ENCODE data around the gene TRPM2.

The TRPM2 gene

DNA sequence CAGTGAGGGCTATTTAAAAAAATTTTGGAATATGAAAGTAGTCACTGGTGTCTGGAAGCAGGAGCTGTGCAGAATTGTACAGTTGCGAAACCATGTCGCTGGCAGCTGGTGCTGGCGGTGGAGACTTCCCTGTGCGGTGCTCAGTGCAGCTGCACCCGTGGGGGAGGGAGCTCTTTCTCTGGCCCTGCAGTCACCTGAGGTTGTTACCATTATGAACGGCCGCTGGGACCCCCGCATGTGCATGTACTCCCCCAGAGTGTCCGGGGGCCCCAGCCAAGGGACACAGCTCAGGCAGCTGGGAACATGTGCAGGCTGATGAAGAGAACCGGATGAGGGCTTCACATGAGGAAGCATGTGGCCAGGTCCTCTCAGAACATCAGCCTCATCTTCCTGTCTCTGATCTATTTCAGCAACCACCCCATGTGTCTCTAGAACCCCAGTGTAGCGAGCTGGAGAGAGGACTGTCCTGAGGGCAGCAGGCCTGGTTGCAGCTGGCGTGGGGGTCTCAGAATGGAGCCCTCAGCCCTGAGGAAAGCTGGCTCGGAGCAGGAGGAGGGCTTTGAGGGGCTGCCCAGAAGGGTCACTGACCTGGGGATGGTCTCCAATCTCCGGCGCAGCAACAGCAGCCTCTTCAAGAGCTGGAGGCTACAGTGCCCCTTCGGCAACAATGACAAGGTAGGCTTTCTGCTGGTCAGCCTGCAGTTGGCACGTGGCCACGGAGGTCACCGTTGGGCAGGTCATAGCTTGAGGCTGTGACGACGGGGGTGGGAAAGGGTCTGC, at the start of gene TRPM2:
Gene TRPM2, plus strand, starts transcription at position 431 of the 780 bp plus-strand sequence. Its CDS starts 80 bp downstream, at position 511.
- no peak for DNase-seq

DNA sequence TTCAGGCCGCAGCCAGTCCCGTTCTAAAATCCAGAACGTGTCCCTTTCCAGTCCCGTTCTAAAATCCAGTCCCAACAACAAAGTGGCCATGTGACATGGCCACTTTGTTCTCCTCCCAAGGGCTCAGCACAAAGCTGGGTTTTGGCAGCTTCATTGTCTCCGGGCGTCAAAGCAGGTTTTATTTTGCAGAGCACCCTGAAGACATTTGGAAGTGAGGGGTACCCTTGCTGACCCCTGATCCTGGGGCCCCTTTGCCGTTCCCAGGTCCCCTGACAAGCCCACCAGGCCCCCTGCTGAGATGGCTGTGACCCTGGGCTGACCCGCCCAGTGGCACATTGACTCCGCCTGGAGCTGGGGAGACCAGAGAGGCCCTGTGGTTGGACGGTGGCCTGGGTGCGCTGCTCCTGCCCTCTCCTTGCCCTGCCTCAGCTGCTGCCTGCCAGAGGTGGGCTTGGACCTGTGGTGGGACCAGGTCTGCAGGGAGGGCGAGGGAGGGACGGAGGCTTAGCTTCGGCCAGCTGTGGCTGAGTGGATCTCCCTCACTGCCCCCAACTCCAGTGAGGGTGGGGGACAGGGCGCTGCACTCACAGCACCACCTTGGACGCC, 49.3 kb upstream of the TRPM2 start:
- DNase-seq = no peak

DNA sequence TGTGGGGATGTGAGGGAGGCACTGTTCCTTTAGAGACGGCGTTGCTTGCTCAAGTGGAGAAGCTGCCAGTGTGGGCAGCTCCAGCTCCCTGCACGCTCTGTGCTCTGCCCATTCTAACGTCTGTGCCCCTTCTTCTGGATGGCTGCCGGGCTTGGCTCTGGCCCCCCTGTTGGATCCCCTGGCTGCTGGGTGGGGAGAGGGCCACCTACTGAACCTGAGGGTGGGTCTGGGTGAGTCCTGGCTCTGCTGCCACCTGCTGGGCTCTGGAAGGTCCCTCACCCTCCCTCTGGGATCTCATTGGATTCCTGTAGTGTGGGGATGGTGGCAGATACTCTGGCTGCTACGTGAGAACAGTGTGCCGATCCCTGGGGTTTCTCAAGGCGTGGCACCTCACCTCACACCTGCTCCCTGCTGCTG, 48.5 kb upstream of the TRPM2 start:
- no peak for DNase-seq

DNA sequence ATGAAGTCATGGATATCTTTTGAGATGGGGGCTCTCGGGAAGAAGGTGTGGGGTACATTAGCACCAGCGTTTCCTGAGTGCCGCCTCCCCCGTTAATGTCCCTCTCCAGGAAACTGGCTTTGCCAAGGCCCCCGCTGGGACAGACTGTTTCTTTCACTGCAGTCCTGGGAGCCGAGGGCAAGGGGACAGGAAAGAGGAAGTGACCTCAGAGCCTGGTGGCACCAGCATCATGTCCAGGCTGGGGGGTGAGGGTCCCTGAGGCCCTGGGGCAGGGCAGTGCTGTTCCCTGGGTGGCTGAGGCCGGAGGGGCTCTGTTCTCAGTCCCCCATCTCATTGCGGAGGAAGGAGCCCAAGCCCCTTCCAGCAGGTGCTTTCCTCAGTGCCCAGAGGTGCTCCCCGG, 47.7 kb upstream of the TRPM2 start:
- DNase-seq = no peak

DNA sequence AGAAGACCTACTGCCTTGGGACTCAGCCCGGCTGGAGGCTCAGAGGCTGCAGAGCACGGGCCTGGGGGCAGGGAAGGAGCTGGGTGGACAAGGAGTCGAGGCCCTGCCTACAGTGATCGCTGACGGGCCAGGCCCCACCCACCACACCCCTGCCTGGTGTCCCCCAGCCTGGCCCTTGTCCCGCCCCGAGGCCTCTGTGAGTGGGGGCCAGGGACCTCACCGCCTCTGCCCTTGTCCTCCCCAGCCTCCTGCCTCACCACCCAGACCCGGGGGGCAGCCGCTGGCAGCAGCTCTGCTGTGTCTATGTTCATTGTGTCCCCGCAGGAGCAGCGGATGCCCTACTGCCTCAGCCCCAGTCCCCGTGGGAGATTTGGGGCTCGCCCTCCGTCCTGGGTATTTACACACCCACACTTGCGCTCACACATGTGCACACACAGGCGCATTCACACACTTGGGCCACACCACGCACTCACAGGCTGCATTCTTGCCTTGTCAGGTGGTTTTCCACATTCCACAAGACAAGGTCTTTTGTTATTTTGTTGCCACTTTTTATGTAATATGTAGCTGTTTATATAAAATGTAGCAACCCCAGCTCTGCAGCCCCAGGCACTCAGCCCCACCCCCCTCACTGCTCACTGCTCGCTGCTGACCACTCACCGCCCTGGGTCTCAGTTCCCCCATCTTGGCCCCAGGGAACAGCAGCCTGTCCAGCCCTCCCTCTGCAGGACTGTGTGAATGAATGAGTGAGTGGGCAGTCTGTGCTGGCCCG, 46.3 kb upstream of the TRPM2 start:
- DNase-seq = no peak

DNA sequence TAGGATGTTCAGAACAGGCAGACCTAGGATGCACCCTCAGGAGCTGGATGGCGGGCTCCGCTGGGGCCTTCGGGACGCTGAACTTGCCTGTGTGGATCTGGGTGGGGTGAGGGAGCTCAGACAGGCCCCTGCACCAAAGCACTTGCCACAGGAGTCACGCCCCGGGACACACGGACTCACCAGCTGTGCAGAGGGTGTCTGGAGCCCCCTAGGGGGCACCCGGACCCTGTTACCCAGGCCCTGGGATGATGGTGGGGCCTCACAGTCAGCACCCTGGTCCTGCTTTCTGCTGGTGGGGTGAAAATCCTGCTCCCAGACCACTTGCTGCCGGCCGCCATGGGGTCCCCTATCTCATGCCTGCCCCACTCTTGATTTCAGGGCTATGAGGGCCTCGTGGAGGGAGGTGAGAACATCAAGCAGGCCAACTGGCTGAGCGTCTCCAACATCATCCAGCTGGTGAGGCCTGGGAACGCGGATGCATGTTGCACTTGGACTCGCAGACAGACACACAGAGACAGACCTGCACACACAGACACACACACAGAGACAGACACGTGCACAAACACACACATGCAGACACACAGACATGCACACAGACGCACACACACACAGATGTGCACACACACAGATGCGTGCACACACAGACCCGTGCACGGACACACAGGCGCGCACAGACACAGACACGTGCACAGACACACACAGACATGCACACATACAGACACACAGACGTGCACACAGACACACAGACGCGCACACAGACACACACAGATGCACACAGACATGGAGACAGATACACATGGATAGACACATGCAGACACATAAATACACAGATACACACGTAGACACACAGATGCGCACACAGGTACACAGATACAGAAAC, 42.6 kb upstream of the TRPM2 start:
- no peak for DNase-seq

DNA sequence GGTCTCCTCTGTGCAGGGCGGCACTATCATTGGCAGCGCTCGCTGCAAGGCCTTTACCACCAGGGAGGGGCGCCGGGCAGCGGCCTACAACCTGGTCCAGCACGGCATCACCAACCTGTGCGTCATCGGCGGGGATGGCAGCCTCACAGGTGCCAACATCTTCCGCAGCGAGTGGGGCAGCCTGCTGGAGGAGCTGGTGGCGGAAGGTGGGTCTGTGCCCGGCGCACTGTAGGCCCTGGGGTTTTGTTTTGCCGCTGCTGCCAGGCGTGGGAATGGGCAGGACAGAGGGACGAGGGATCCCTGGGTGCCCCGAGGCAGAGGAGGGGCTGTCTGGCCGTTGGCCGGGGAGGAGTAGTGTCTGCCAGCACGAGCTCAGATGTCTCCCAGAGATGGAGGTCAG, 41.3 kb upstream of the TRPM2 start:
- no peak for DNase-seq

DNA sequence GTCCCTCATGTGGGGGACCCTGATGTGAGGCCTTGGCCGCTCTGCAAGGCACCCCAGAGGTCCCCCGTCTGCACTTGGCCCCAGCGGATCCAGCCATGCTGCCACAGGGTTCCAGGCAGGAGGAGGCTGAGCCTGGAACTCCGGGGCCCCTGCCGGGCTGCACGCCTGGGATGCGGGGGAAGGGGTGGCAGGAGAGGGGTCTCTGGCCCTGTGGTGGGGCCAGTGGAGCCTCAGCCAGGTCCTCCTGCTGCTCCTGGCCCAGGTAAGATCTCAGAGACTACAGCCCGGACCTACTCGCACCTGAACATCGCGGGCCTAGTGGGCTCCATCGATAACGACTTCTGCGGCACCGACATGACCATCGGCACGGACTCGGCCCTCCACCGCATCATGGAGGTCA, 40.7 kb upstream of the TRPM2 start:
- no peak for DNase-seq

DNA sequence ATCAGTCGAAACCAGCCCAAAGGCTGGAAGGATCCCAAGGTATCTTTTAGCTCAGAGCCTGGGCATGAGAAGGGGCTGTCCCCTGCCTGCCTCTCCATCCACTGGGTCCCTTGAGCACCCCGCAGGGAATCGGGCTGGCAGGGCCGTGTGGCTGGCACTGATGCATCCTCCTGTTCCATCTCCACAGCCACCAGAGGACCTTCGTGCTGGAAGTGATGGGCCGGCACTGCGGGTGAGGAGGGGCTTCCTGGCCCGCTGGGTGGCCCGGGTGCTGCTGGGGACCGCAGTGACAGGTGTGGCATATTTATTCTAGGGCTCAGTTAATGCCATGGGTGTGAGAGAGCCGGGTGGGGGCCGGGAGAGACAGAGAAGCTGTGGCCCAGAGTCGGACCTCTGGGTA, 40.0 kb upstream of the TRPM2 start:
- DNase-seq = no peak

DNA sequence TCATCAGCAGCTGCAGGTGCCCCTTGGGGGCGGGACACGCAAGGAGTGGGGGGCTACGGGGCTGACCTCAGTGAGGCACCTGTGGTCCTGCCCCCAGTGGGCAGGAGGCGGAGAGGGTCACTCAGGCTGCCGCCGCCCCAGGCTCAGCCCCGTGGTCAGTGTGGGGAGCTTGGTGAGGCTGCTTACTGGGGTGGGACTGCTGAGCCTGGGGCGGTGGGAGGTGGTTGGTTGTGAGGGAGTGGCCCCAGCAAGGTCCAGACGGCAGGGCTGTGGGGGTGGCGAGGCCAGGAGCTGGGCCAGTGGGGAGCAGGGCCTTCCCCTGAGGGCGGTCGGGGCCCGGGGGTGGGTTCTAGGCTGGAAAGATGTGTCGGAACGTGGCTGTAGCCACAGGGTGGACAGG, 39.3 kb upstream of the TRPM2 start:
- DNase-seq = no peak

DNA sequence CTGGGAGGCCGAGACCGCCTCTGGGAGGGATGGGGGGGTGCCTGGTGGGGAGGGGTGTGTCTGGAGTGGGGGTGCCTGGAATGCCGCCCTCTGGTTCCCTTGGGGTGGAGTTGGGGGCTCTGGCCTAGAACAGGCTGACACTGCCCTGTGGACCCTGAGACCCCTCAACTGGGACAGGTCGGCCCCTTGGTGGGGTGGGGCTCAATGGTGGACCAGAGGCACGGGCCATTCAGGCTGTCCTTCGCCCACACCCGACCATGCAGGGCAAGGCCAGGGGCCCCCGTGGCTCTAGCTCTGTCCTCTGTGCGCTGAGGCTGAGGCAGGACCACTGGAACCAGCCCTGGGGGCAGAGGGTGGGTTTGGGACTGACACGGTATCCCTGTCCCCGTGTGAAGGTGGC, 38.9 kb upstream of the TRPM2 start:
- DNase-seq = no peak

DNA sequence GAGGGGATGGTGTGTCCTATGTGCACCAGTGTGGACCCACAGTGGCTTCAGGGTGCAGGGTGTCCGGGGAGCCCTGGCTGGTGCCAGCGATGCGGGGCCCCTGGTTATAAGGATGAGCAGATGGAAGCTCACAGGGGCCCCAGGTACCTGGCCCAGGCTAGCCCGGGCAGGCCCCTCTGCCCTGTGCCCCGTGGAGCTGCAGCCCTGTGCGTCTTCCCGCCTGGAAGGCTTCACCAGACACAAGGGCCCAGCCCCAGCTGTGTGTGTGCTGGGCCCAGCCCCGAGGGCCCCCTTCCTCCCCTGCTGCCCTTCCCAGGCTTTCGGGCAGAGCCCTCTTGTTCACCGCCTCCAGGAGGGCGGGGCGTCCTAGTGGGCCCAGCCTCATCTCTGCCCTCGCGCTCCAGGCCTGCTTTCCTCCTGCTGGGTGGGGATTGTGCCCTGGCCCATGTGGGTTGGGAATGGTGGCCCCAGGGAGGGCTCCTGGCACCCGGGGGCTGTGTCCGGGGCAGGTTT, 37.7 kb upstream of the TRPM2 start:
- no peak for DNase-seq

DNA sequence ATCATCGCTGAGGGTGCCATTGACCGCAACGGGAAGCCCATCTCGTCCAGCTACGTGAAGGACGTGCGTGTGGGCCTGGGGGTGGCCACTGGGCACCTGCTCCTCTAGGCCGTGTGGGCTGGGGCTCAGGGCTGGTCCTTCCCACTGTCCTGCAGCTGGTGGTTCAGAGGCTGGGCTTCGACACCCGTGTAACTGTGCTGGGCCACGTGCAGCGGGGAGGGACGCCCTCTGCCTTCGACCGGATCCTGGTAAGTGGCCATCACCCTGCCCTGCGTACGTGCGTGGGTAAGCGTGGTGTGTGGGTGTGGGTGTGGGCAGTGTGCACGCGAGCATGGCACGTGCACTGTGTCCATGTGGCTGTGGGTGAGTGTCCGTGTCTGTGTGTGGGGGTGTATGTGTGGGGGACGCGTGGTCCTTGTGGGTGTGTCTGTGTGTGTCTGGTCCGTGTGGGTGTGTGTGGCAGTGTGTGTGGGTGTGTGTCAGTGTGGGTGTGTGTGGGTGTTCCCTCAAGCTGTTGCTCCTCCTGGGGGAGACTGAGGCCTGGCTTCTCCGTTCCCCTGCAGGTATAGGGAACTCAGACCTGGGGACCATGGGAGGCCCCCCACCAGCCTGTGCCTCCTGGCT, 37.0 kb upstream of the TRPM2 start:
- DNase-seq = no peak

DNA sequence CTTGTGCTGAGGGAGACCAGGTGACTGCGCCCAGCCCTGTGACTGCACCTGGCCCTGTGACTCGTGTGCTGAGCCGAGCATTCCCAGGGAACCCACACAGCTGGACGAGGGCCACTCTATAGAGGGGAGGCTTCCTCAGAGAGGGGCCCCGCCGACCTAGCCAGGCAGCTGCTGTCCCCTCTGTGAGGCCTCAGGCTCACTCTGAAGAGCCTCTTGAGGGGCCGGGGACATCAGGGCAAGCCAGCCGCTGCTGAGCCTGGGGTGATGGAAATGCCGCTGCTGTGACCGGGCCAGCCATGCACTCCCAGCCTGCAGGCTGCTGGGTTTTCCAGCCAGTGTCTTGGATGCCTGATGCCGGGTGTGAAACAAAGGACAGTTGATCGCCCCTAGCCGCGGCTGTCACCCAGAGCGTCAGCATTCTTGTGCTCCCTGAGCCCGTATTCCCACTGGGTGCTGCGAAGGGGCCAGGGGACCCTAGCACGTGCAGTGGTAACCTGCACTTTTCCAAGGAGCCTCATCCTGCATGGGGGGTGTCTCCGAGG, 36.1 kb upstream of the TRPM2 start:
- no peak for DNase-seq

DNA sequence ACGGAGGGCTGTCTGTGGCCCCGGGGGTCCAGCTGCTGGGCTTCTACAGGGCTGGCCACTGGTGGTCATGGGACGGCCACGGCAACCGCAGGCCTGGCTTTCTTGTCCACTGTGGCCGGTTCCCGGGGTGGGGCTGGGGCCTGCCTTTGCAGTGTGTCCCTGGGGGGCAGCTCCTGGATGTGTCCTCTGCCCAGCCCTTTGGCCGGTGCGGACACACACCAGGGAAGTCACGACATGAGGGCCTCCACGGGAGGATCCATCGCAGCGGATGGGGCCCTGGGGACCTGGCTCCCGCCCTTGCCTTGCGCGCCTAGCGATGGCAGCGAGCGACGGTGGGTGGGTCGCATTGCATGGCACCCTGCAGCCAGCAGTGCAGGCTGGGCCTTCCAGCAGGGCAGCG, 35.5 kb upstream of the TRPM2 start:
- no peak for DNase-seq

DNA sequence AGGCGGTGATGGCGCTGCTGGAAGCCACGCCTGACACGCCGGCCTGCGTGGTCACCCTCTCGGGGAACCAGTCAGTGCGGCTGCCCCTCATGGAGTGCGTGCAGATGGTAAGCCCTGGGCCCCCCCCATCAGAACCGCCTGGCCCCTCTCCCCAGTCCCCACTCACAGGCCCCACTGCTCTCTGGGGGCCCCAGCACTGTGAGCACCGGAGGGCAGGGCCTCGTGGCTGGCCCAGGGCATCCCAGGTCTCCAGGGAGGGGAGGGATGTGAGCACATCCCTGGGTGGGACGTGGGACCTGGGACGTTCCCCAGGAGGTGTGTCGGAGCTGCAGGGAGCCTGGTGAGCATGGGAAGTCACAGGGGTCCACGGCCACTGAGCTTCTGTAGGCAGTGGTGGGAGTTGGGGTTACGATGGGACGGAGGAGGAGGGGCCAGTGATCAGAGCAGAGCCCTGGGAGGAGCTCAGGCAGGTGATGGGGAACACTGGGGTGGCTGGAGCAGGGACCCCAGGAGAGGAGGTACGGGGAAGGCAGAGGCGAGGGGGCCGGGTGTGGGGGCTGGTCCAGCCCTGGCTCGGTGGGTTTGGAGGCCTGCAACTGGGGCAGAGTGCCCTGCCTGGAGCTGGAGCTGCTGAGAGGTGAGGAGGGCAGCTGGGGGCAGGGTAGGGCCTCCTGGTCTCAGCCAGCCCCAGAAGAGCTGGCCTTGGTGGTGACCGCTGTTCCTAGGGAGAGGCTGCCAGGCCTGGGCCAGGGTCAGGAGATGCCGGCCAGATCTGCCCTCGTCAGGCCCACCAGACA, 34.7 kb upstream of the TRPM2 start:
- DNase-seq = no peak

DNA sequence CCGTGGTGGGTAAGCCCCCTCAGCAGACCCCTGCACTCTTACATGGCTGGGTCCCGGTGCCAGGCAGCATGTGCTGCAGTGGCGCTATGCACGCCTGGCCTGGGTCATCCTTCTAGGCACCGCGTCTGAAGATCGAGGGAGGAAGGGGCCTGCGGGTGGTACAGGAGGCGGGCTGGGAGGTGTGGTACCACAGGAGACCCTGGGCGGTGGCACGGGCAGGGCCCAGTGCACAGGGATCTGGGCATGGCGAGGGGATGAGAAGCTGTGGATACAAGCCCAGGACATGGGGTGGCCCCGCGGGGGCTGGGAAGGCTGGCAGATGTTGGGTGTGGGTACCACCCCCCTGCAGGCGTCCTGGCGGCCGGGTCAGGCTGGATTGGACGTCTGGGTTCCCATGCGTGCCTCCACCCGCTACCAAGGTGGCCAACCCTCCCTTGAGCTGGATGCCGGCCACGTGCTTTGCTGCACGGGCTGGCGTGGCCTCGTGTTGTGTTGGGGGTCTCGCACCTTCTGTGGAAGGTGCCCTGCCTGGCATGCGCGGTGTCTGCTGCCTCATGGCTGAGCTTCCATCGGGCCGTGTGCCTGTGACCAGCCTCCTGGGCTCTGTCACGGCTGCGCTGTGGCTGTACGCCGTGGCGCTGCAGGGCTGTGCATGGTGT, 33.9 kb upstream of the TRPM2 start:
- no peak for DNase-seq

DNA sequence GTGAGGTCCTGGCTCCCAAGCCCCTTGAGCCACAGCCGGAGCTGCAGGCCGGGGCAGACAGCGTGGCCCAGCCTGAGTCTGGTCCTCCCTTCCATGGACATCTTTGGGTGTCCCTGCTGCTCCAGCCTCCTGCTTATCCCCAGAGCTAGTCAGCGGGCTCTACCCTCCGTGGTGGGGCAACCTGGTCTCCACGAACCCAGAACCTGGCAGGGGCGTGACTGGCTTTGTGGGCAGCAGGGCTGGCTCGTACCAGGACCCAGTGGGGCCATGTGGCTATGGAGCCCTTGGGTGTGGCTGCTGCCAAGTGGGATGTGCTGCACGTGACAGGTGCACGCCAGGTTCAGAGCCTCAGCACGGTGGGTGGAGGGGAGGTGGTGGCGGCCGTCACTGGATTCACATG, 32.6 kb upstream of the TRPM2 start:
- DNase-seq = no peak

DNA sequence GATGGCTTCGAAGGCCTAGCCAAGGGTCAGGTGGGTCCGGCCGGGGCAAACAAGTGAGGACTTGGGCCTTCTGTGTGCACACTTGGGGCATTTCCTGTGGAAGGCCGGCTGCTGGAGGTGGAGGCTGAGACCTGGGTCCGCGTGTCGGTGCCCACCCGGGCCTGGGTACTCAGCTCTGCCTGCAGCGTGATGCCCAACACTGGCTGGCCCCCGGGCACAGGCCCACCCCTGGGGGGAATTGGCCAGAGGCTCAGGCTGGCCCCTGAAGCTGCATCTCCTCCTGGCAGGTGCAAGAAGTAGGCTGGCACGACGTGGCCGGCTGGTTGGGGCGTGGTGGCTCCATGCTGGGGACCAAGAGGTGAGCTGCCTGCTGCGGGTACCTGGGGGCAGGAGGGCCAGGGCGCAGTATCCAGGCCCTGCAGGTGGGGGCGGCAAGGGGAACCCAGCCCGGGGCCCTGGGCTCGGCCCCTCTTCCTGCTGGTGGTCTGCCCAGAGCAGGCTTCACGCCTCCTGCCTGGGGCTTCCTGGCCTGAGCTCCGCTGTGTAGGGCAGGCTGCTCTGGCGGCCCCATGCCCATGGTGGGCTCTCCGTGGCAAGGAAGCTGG, 31.5 kb upstream of the TRPM2 start:
- DNase-seq = no peak

All from NCI-H2029 treated with DMSO at 0.1 percent for 48 hours (cell line).